ENCODE data around the gene CDK6. TPM values are rescaled to one million over a fixed set of nuclear protein-coding genes. Genes with fewer than 3 reads are reported as not detected.

The CDK6 gene
- polyA plus RNA-seq, 1 donor = 51.0 TPM

DNA sequence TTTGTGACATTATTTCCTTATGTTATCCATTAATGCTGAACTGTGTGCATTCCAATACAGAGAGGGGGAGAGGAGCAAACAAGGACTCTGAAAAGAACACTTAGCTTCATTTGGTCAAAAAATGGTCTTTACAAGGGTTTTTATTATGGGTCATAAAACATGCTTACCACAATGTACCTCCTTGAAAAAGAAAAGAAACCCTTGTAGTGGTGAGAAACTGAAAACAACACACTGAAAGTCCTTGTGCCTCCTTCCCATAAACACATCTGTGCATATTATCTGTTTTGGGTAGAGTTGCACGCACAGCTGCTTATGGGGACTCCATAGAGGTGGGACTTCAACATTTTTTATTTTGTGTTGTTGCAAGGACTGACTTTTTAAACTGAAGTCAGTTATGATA lies 98.7 kb downstream of the CDK6 start:
- DNase-seq (ENCODE audit: low read depth) = no peak

DNA sequence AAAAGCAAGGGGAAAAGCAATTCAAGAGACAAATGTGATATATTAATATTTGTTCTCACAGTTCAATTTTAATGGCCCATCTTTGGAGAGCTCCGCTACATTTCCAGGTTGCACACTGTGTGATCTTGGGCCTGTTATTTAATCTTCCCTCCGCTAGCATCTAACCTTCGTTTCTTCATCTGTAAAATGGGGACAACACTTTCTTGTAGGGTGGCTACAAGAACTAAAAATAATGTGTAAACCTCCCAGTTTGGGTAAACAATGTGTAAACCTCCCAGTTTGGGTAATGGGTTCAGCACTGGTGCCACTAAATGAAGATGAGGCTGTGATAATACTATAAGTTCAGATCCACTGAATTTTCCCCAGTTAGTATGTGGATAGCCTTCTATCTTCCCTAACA lies 99.5 kb downstream of the CDK6 start:
- DNase-seq (ENCODE audit: low read depth) = no peak

- no peak for DNase-seq (ENCODE audit: low read depth)
These were observed 100.7 kb downstream of the CDK6 start for GRCh38 chr7:92735707-92736106.

- DNase-seq (ENCODE audit: low read depth) = no peak
These were observed 103.9 kb downstream of the CDK6 start for GRCh38 chr7:92732316-92733036.

DNA sequence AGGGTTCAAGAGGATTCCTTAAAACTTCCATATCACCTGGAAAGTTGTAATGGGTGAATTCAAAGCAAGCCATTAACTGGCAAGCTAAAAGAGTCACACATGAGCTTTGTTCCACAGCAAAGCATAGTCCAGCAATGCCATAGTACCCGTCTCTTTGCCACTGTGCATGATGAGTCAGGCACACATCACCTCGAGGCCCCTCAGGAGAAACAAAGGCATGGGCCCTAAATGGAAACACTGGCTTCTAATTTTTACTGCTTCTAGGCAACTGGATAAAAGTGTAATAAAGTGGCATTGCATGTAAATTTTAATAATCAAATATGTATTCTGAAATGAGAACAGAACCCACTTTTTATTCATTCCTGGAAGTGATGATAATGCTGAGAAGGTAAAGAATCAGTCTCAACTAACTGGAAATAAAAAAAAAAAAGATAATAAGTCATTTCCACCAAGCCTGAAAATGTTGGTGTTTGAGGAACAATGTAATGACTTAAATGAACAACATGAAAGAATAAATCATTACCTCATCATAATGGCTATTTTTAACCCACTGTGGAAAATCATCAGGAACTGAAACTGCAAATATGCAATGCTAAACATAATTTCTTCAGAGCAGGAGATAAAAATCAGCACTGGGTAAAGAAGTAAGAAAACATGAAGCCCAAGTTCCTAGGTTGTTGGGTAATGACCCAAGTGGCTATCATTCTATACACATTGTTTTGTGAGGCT lies 104.9 kb downstream of the CDK6 start:
- DNase-seq (ENCODE audit: low read depth) = no peak

GRCh38 chr7:92730808-92731207 lies 105.6 kb downstream of the CDK6 start:
- DNase-seq (ENCODE audit: low read depth) = no peak

- DNase-seq (ENCODE audit: low read depth) = no peak
These were observed 106.6 kb downstream of the CDK6 start for GRCh38 chr7:92729751-92730150.

GRCh38 chr7:92729172-92729571 lies 107.2 kb downstream of the CDK6 start:
- DNase-seq (ENCODE audit: low read depth) = no peak

DNA sequence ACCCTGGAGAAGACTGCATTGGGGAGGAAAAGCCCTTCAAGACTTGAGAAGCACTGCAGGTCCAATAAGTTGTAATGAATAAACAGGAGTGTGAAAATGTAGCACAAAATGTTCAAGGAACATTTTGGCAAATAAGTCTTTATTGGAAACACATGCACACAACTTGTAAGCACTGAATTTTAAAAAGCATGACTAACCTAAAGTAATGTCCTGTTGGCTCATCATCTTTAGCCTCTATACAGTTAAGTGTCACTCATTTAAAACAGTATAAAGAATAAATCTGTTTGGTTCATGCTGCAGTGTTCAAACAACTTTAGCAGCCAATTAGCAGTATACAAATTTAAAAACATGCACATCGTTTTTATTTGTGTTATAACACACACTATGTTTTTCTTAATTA lies 108.6 kb downstream of the CDK6 start:
- DNase-seq (ENCODE audit: low read depth) = no peak

DNA sequence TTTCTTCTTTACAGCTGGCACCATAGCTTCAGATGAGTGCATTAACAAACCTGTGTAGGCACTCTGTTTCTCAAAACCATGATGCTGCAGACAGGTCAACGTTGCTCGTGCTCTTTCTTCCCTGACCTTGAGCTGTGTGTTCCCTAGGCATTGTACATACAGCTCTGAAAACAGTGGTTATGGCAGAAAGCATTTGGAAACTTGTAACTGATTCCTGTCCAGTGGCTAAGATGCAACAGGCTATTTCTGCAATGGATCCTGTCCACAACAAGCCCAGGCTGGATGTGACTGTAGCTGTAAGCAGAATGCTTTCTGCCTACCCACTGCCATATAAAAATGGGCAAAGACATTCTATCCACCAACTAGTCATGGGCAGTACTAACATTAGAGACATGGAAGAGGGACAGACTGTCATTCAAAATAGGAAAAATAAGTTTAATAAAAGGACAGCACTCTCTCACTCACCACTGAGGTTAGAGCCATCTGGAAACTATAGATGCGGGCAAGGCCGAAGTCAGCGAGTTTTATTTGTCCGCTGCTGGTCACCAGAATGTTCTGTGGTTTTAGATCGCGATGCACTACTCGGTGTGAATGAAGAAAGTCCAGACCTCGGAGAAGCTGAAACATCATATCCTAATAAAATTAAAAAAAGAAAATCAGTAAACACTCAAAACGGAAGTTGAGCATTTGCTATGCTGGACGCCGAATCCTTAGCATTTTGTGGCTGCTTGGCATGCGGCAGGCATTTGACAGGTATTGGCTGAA lies 111.0 kb downstream of the CDK6 start:
- DNase-seq (ENCODE audit: low read depth) = no peak

DNA sequence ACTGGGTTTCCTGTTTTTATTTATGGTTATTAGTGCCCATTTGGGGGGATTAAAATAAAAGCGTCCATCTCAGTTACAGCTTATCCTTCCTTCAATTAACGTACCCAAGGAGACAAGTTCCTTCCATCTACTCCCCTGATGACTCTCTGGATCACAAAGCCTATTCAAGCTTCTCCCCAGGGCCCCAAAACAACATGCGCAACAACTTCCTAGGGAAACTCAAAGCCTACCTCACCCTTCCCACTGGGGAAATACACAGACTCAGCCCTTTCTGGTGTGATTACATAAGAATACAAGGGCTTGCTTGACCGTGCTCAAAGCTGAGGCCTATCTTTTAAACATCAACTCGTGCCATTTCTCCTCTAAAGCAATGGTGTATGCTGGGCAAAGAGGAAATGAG lies 112.4 kb downstream of the CDK6 start:
- no peak for DNase-seq (ENCODE audit: low read depth)

DNA sequence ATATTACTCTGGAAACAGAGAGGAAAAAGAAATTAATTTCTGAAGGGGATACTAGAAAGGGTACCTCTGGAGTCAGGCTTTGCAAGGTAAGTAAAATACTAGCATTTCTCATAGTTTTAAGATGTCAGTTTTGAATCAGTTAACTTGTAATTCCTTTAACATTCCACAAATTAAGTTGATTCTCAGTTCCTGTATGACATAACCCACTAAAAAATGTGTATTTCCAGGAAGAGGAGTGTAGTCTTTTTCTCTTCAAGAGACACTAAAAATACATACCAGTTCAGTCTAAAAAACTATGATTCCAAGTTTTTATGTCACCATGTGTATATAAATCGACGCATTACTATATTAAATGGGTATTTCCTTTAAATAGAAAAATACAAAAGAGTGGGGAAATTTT lies 113.2 kb downstream of the CDK6 start:
- DNase-seq (ENCODE audit: low read depth) = peak; percentile 29

DNA sequence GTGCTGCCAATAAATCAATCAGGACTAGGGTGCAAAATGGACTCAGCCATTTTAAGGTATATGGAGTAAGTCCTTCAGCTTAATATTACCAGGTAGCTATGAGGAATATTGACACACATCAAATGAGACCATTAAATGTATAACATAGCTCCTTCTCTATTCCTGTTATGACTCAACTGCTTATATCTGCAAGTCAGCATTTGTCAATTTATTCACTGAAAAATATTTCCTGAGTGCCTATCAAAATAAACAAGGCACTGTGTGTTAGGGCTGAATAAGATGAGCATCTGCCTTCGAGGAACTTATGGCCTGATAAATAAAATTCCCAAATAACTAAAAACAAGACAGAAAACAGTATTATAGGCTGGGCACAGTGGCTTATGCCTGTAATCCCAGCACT lies 113.8 kb downstream of the CDK6 start:
- DNase-seq (ENCODE audit: low read depth) = no peak

- DNase-seq (ENCODE audit: low read depth) = no peak
These were observed 115.6 kb downstream of the CDK6 start for GRCh38 chr7:92720604-92721350.

DNA sequence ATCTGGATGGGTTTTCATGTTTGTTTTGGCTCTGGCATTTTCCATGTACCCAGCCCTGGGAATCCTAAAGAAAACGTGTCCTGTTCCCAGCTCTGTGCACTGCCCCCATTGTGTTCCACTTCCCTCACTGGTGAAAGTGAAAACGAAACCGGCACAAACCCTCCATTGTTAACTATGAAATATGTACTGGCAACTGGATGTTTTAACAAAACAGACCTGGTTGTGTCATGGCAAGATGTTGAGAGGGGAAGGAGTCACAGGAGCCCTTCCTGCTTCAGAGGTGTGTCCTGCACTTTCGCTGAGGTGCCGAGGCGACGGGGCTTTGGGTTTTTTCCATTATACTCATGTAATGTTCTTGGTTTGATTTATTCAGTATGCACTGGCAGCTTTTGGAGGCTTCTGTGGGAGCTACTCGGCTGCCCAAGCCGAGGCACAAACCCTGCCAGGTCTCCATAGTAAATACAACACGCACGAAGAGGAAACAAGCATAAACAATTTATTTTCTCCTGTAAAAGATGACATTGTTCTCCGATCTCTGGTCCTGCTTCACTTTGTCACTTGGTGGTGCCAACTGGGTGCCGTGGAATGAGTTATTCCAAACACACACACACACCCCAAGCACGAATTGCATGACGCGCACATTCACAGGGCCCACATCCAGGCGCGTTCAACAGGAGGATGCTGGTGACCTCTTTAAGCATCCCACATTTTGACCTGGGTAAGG lies 118.2 kb downstream of the CDK6 start:
- no peak for DNase-seq (ENCODE audit: low read depth)

DNA sequence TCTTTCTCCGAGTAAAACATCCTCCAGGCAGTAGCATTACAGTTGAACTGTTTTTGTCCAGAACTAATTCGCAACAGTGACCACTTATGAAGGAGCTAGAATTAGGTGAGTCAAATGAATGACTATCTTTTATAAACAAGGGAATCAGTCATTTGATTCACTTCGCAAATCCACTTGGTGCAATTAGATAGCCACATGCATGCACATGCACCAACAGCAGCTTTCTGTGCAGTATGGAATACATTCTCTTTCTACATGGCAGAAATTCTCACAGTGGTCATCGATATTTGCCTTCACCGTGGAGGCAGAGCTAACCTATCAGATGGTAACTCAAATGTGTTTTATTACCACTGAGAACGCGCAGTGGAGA lies 118.8 kb downstream of the CDK6 start:
- DNase-seq (ENCODE audit: low read depth) = no peak

DNA sequence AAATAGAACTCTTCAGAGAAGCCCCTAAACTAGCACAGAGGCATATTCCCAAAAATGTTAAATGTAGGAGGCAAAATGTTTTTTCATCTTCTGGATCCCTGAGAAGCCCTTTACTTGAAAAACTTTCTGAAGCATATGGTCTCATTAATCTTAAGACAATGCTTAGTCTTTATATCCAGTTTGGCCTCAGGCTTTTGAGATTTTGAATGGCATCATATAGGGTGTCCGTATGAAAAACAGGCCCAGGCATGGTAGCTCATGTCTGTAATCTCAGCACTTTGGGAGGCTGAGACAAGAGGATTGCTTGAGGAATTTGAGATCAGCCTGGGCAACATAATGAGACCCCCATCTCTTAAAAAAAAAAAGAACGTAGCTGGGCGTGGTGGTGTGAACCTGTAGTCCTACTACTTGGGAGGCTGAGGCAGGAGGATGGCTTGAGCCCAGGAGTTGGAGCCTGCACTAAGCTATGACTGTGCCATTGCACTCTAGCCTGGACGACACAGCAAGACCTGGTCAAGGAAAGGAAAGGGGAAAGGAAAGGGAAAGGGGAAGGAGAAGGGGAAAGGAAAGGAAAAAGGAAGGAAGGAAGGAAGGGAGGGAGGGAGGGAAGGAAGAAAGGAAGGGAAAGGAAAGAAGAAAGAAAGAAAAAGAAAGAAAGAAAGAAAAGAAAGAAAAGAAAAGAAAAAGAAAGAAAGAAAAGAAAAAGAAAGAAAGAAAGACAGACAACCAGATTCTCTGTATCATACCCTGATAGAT lies 119.4 kb downstream of the CDK6 start:
- no peak for DNase-seq (ENCODE audit: low read depth)

DNA sequence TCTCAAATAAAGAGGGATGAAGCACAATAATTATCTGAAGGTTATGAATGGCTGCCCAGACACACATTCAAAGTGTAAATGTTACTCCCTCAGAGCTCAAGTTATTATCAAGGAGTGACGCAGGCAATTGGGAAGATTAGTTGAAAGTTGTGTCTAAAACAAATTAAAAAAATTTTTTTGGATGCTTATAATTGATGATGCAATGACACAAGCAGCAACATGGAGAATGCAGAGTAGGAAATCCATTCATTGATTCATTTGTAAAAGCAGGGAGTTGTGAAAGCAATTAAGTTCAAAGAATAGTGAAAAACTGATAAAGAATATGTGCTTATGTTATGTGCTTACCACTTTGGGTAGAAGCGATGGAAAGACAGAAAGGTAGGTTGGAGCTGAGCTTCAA lies 120.4 kb downstream of the CDK6 start:
- no peak for DNase-seq (ENCODE audit: low read depth)

GRCh38 chr7:92714767-92715166 lies 121.6 kb downstream of the CDK6 start:
- DNase-seq (ENCODE audit: low read depth) = no peak

DNA sequence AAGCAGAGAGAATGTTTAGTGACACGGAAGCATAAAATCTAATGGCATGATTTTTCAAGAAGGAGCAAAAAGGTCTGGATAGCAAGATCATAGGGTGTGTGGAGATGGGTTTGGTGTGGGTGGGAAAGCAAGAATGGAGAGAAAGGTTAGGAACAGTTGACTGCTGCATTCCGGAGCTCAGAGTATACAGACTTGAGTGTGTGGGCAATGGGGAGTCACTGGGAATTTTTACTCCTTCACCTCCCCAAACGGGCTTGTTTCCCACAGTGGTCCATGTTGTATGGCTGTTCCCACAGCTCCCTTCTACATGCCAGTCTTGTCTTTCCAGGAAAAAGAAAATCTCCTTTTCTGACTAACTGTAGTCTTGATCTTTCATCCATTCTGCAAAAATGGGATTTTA lies 122.1 kb downstream of the CDK6 start:
- DNase-seq (ENCODE audit: low read depth) = no peak

GRCh38 chr7:92709912-92710311 lies 126.5 kb downstream of the CDK6 start:
- no peak for DNase-seq (ENCODE audit: low read depth)
